ENCODE results near the gene ZSWIM5. TPM values are rescaled to one million over a fixed set of nuclear protein-coding genes. Genes with fewer than 3 reads are reported as not detected.

ZSWIM5 gene
- total RNA-seq, 4 donors from 2014 or later: 1.3 to 2.2 (median 1.7) TPM

GRCh38 chr1:44970317-44970716 lies 236.1 kb downstream of the ZSWIM5 start:
- intact Hi-C loops (cut with DNase I; ENCODE audit: low total_unique reads): no loop called here
- WGBS, 2 donors: 63 to 66% methylated on average over 4 of the region's 4 CpGs

More at GRCh38 chr1:44970317-44970716, 236.1 kb downstream of the ZSWIM5 start:
- DNase-seq (ENCODE audit: low spot score in 2 of 2): no peak
- no peak overlapping the region for H3K4me3 ChIP-seq (ENCODE audit: low read depth, poor library complexity, severe bottlenecking)
- no peak for TF ChIP-seq CTCF (IDR thresholded peaks at IDR 0.05)
- no peak for TF ChIP-seq POLR2A (IDR thresholded peaks at IDR 0.05)

Other genes starting within 250 kb of the ZSWIM5 start
- gene EIF2B3, start 220.0 kb downstream of the ZSWIM5 start, total RNA-seq: 10 to 100 TPM; 12.8 to 19.4 (median 16.1) TPM
- 10 to 100 TPM; 40.3 to 97.5 (median 48.1) TPM for gene HECTD3, start 195.3 kb downstream of the ZSWIM5 start, total RNA-seq
- gene UROD, start 194.4 kb downstream of the ZSWIM5 start, total RNA-seq: 10 to 100 TPM; 26.6 to 59.0 (median 45.8) TPM
- gene HPDL, start 120.3 kb upstream of the ZSWIM5 start, total RNA-seq: under 1 TPM; 0.34 to 0.91 (median 0.63) TPM
- gene TOE1, start 133.6 kb upstream of the ZSWIM5 start, total RNA-seq: 10 to 100 TPM in 2 of 4 donors, 1 to 10 TPM in 2; 6.0 to 11.9 (median 9.6) TPM
- 10 to 100 TPM; 18.6 to 26.7 (median 24.6) TPM for gene MUTYH, start 133.8 kb upstream of the ZSWIM5 start, total RNA-seq

Measured in lower leg skin (tissue), 4 donors.